Esophagus (tissue), 2 donors: ENCODE measurements around the gene NELFE. TPM values are rescaled to one million over a fixed set of nuclear protein-coding genes. Genes with fewer than 3 reads are reported as not detected.

Source experiments
- H3K27ac ChIP-seq, 2 donors: one replicate each; pipeline ENCODE4 v1.5.1; 2013; ENCODE audit warnings: low read depth in 2 of 2, mild to moderate bottlenecking in 2 of 2, inconsistent platforms in 1 of 2, low read length in 1 of 2, moderate library complexity in 1 of 2
- H3K27me3 ChIP-seq, 2 donors: one replicate each; pipeline ENCODE4 v1.6.1; 2013; ENCODE audit warnings: low read length in 2 of 2, control low read depth in 1 of 2, mild to moderate bottlenecking in 1 of 2; ENCODE audit not compliant: insufficient read depth in 2 of 2, control insufficient read depth in 1 of 2
- H3K36me3 ChIP-seq, 2 donors: one replicate each; pipeline ENCODE4 v1.6.1; 2013; ENCODE audit warnings: low read length in 1 of 2; ENCODE audit not compliant: control insufficient read depth in 2 of 2, insufficient read depth in 2 of 2
- H3K4me1 ChIP-seq, 2 donors: one replicate each; pipeline ENCODE4 v1.6.1; 2013; ENCODE audit warnings: low read length in 1 of 2; ENCODE audit not compliant: control insufficient read depth in 2 of 2, insufficient read depth in 2 of 2
- H3K4me3 ChIP-seq, 2 donors: one replicate each; pipeline ENCODE4 v1.5.1; 2013; ENCODE audit warnings: low read length in 2 of 2, mild to moderate bottlenecking in 2 of 2, low read depth in 1 of 2, moderate library complexity in 1 of 2
- H3K9me3 ChIP-seq, 2 donors: one replicate each; pipeline ENCODE4 v1.6.1; 2013; ENCODE audit warnings: mild to moderate bottlenecking in 2 of 2, low read depth in 1 of 2, low read length in 1 of 2, moderate library complexity in 1 of 2; ENCODE audit not compliant: control insufficient read depth in 2 of 2, insufficient read depth in 1 of 2
- WGBS, 2 donors: extraction: QIAGEN DNeasy Blood & Tissue Kit; methylation state at CpG; one replicate each; pipeline ENCODE4 v1.1.7; 2013; 5-methylcytosine and 5-hydroxymethylcytosine counted together
- polyA plus RNA-seq, 2 donors: library from polyadenylated mRNA; stranded (reverse); fragments of 200-250 nt; gene quantifications; one replicate each; pipeline ENCODE4 v1.2.3, GENCODE V29; 2013
- donor health status: healthy with polysubstance abuse.
- donor health status: Bipolar disorder and iron deficiency.

Gene NELFE
- polyA plus RNA-seq, 2 donors, result 30.2 to 49.3 TPM

DNA sequence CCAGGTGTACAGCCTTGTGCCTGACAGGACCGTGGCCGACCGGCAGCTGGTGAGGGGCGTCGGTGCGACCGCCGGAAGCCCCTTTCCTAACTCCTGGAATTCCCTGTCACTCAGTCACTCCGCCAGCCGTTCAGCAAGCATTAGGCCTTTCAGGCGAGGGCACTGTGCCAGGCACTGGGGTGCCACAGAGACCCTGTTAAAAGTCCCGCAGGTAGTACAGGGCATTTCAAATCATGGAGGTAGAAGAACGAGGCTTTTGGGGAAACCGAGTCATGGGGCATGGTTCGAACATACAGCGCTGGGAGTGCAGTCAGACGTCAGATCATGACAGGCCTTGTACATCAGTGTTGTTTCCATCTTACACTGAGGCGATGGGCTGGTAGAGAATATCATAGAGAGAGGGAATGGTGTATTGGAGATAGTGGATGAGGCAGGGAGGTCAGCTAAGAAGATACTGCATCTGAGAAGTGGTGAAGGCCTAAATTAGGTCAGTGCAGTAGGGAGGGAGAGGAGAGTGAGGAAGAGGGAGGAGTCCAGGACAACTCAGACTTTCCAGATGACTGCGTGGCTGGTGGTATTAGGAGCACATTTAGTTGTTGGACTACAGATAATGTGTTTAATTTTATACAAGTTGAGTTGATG is 14.1 kb upstream of the NELFE start:
- Histone ChIP-seq H3K36me3 (peaks cover 16 to 26% of the 10 kb centered on the region in 2 donors), H3K27me3 (no peaks in the 10 kb centered on the region), H3K27ac (peak overlapping the region; percentile 98 to 100), H3K9me3 (no peaks in the 10 kb centered on the region), H3K4me3 (peak overlapping the region; percentile 73 to 80), H3K4me1 (peaks cover 3 to 13% of the 10 kb centered on the region in 2 donors)
- 6% methylated on average over 19 of the region's 19 CpGs for WGBS, 2 donors

DNA sequence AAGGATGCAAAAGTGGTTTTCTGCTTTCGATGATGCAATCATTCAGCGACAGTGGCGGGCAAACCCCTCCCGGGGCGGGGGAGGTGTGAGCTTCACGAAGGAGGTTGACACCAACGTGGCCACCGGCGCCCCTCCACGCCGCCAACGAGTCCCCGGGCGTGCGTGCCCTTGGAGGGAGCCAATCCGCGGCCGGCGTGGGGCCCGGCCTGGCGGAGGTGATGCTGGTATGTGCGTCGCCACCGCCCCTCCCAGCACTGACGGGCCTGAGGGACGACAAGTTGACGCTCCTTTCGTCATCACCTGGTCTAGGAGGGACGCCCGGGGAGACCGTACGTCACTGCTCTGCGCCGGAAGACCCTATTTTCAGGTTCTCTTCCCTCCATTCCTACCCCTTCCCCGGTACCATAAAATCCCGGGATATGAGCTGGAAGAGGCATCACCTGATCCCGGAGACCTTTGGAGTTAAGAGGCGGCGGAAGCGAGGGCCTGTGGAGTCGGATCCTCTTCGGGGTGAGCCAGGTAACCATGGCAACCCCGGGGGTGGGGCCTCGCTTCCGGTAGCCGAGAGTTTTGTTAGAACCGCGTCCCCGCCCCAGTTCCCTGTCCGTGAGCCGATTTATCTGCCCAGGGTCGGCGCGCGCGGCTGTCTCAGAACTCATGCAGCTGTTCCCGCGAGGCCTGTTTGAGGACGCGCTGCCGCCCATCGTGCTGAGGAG is 13.4 kb upstream of the NELFE start, which contains the start of gene DXO:
TSS of gene DXO (minus strand) at position 146 of the 716 bp plus-strand sequence. CDS start 463 bp downstream, outside the sequence.
- H3K27me3 ChIP-seq, result no peaks in the 10 kb centered on the region
- H3K4me1 ChIP-seq, result peaks cover 3 to 13% of the 10 kb centered on the region in 2 donors
- H3K27ac ChIP-seq, result peak within 1 kb of the TSS; percentile 98 to 100
- peaks cover 16 to 31% of the 10 kb centered on the region in 2 donors for H3K36me3 ChIP-seq
- H3K9me3 ChIP-seq, result no peaks in the 10 kb centered on the region
- peak within 1 kb of the TSS; percentile 73 to 80 for H3K4me3 ChIP-seq
- 0% methylated on average over 59 to 62 of the region's 62 CpGs for WGBS, 2 donors

DNA sequence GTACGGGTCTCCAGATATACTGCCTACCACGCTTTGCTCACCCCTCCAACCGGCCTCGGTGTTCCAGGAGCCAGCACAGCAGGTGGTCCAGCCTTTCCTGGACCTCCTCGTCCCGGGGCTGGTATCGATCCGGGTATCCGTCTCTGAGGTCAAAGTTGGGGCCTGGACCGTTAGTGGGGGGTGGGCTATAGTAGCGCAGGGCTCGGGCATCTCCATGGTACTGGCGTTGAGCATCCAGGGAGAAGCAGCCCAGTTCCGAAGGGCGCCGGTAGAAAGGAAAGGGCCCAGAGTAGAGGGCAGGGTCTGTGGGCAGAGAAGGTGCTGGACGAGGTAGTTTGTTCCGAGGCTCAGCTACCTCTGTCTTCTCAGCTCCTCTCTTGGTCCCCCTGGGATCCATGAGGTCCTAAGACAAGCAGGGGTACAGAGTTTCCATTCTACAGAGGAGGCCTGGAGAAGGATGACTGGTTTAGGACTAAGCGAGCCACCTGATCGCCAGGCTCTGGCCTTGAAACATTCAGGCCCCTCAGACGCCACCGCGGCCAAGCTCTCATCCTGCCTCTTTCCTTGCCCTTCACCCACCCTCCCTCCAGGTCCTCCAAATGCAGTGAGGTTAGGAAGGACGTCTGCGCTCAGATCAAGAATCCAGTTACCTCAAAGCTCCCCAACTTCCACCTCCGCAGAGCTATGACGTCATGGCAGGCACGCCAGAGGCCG is 12.7 kb upstream of the NELFE start:
- Histone ChIP-seq H3K9me3 (no peaks in the 10 kb centered on the region), H3K27me3 (no peaks in the 10 kb centered on the region), H3K4me3 (peak overlapping the region; percentile 73 to 80), H3K36me3 (peaks cover 20 to 38% of the 10 kb centered on the region in 2 donors), H3K4me1 (peaks cover 3 to 13% of the 10 kb centered on the region in 2 donors), H3K27ac (peak overlapping the region; percentile 98 to 100)
- WGBS, 2 donors, result 14 to 18% methylated on average over 29 of the region's 29 CpGs

DNA sequence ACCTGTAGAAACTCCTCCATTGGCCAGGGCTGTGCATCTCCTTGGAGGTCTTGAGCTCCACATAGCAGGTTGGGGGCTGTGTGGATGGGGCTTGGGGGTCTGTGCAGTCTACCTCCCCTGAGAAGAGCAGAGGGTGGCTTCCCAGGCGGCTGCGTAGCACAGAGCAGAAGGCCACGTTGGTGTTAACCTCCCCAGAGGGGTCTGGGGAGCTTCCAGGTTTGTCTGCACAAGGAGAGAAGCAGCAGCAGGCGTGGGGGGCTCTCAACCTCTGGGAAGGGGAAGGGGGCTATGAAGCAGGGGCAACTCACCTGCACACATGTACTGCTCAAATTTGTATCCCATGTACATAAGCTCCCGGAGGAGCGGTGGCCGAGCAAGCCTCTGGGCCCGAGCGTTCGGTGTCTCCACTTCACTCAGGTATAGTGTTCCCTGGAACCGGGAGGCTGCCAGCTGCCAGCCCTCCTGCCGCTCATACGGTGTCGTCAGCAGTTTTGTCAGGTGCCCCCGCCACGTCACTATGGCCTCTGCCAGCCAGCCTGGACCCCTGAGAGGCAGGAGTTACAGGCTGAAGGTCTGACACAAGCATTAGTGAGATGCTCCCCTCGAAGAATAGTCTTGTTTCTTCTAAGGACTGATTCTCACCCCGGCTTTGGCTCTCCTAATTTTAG is 12.0 kb upstream of the NELFE start:
- peaks cover 21 to 42% of the 10 kb centered on the region in 2 donors for H3K36me3 ChIP-seq
- no peaks in the 10 kb centered on the region for H3K9me3 ChIP-seq

DNA sequence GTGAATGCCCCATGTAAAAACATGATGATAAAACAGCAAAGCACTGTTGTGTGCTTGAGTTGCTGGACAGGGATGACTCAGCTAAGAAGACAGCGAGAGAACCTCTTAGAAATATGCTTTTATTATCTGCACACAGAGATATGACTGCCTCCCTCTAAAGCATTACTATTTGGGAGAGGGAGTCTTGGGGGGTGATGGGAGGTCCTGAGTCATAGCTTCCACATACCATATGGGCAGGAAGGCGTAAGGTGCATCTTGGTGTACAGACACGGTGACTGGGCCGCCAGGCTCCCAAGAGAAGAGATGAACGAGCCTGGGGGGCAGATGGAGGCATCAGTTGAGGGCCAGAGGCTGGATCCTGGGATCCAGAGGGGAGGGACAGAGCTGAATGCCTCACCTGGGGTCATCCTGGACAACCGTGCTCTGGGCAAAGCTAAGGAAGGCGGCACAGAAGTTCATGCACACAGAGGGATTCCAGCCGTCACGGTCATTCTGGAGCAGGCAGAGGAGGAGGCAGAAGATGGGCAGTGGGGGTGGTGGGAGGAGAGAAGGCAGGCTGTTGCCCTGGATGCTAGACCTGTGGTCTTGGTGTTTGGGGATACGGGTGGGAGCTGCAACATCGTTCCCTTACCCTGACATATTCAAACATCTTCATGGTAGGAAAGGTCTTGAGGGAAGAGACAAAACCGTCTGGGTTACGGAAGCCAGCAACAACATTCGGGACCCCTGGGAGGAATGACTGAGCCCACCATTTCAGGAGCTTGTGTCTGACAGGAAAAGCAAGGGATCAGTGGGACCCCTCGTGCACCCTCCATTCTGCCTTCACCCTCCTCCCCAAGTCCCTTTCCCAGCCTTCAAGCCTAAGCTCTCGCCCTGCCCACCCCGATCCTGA is 11.2 kb upstream of the NELFE start:
- 67 to 76% methylated on average over 17 of the region's 17 CpGs for WGBS, 2 donors
- Histone ChIP-seq H3K27ac (peak overlapping the region in 1 of 2 donors; percentile 29), H3K4me1 (peaks cover 3 to 13% of the 10 kb centered on the region in 2 donors), H3K9me3 (no peaks in the 10 kb centered on the region), H3K36me3 (peaks cover 23 to 47% of the 10 kb centered on the region in 2 donors), H3K4me3 (no peak overlapping the region), H3K27me3 (no peaks in the 10 kb centered on the region)

More for the DNA sequence above, 12.0 kb upstream of the NELFE start:
- no peaks in the 10 kb centered on the region for H3K27me3 ChIP-seq
- H3K4me1 ChIP-seq, result peaks cover 3 to 13% of the 10 kb centered on the region in 2 donors
- peak overlapping the region; percentile 98 to 100 for H3K27ac ChIP-seq
- 64 to 65% methylated on average over 18 of the region's 18 CpGs for WGBS, 2 donors
- peak overlapping the region in 1 of 2 donors; percentile 80 for H3K4me3 ChIP-seq

DNA sequence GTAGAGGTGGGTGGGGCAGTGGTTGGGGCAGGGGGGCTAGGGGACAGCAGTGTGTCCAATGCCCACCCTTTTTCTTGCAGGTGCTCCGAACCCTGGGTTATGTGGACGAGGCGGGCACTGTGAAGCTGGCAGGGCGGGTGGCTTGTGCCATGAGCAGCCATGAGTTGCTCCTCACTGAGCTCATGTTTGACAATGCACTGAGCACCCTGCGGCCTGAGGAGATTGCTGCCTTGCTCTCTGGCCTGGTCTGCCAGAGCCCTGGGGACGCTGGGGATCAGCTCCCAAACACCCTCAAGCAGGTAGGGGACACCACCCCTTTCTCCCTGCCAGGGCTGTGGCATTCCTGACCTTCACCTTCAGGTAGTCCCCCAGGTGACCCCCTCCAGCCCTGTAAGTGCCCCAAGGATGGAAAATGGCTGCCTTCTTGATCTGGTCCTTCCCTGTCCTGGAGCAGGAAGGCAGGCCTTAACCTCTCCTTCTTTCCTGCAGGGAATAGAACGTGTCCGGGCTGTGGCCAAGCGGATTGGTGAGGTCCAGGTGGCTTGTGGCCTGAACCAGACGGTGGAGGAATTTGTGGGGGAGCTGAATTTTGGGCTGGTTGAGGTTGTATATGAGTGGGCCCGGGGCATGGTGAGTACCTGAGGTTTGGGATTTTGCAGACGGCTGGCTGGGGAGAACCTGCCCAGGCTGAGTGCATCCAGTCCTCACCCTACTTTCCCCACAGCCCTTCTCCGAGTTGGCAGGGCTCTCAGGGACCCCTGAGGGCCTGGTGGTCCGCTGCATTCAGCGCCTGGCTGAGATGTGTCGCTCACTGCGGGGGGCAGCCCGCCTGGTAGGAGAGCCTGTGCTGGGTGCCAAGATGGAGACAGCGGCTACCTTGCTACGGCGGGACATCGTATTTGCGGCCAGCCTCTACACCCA is 10.3 kb upstream of the NELFE start:
- WGBS, 2 donors, result 84 to 87% methylated on average over 23 of the region's 23 CpGs
- peaks cover 30 to 49% of the 10 kb centered on the region in 2 donors for H3K36me3 ChIP-seq
- H3K27ac ChIP-seq, result no peak overlapping the region
- H3K27me3 ChIP-seq, result no peaks in the 10 kb centered on the region
- no peaks in the 10 kb centered on the region for H3K9me3 ChIP-seq
- H3K4me1 ChIP-seq, result peaks cover 3 to 13% of the 10 kb centered on the region in 2 donors
- H3K4me3 ChIP-seq, result no peak overlapping the region

DNA sequence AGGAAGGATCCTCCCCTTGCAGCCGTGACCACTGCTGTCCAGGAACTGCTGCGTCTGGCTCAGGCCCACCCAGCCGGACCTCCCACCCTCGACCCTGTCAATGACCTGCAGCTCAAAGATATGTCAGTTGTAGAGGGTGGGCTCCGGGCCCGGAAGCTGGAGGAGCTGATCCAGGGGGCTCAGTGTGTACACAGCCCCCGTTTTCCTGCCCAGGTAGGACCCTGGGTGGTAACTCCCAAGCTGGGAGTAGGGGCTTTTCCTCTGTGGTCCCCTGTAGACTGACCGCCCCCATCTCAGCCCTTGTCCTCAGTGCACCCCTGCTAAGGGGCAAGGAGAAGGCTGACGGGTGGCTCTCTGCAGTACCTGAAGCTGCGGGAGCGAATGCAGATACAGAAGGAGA is 9.6 kb upstream of the NELFE start:
- H3K36me3 ChIP-seq, result peaks cover 35 to 54% of the 10 kb centered on the region in 2 donors
- H3K4me1 ChIP-seq, result peaks cover 3 to 13% of the 10 kb centered on the region in 2 donors
- H3K9me3 ChIP-seq, result no peaks in the 10 kb centered on the region
- WGBS, 2 donors, result 83 to 85% methylated on average over 11 of the region's 11 CpGs
- no peak overlapping the region for H3K27ac ChIP-seq
- H3K27me3 ChIP-seq, result no peaks in the 10 kb centered on the region
- no peak overlapping the region for H3K4me3 ChIP-seq

DNA sequence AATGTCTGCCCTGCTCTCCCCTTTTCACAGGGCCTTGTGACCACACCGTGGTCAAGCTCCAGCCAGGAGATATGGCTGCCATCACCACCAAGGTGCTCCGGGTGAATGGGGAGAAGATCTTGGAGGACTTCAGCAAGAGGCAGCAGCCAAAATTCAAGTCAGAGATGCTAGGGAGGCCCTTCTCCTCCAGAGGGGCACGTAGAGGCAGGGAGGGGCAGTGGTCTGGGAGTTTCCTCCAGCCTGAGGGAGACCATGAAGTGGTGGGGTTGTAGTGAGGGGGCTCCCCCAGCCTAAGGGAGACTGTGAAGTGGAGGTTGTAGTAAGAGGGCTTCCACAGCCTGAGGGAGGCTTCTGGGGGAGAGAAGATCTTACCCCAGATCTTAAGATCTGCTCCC is 9.2 kb upstream of the NELFE start:
- Histone ChIP-seq H3K27ac (no peak overlapping the region), H3K27me3 (no peaks in the 10 kb centered on the region), H3K9me3 (no peaks in the 10 kb centered on the region), H3K4me3 (no peak overlapping the region), H3K36me3 (peaks cover 38 to 55% of the 10 kb centered on the region in 2 donors), H3K4me1 (peaks cover 3 to 12% of the 10 kb centered on the region in 2 donors)
- 78 to 82% methylated on average over 3 of the region's 3 CpGs for WGBS, 2 donors
